Kidney epithelial cell (primary cell): ENCODE results near the gene ITGB6. TPM values are rescaled to one million over a fixed set of nuclear protein-coding genes. Genes with fewer than 3 reads are reported as not detected.

Experiments
- DNase-seq: peaks from one replicate; pipeline ENCODE4 v3.0.0-alpha.2; 2010; ENCODE audit warnings: low read depth
- H3K27me3 ChIP-seq: 2 replicates; pipeline ENCODE4 v1.6.0; 2011; ENCODE audit warnings: low read length; ENCODE audit not compliant: control insufficient read depth, insufficient read depth
- H3K36me3 ChIP-seq: 2 replicates; pipeline ENCODE4 v1.5.1; 2011; ENCODE audit warnings: low read length; ENCODE audit not compliant: control insufficient read depth, insufficient read depth
- H3K4me3 ChIP-seq: 2 replicates; pipeline ENCODE4 v1.5.1; 2011; ENCODE audit warnings: low read depth, mild to moderate bottlenecking, control low read depth, low read length
- CTCF ChIP-seq: IDR thresholded peaks from 2 replicates; pipeline ENCODE4 v1.5.1; 2011; ENCODE audit warnings: mild to moderate bottlenecking, moderate library complexity, low read length, control low read depth, inconsistent platforms; ENCODE audit not compliant: insufficient read depth, poor library complexity, severe bottlenecking
- total RNA-seq: library from RNA; depleted of rRNA; stranded (reverse); fragments of >200 nt; gene quantifications from 2 replicates; pipeline ENCODE4 v1.2.3, GENCODE V29; 2015

Gene ITGB6
- total RNA-seq, 1 donor from 2014 or later = 68.5 TPM

- Histone ChIP-seq H3K27me3 (no peaks in the 10 kb centered on the region), H3K36me3 (no peaks in the 10 kb centered on the region), H3K4me3 (no peak overlapping the region)
- no peak for DNase-seq
- no peak for TF ChIP-seq CTCF
These were observed 89.3 kb downstream of the ITGB6 start for GRCh38 chr2:160110674-160111239.

- TF ChIP-seq CTCF = peak; percentile 77
- no peaks in the 10 kb centered on the region for H3K36me3 ChIP-seq
- H3K4me3 ChIP-seq = no peak overlapping the region
- DNase-seq = no peak
- no peaks in the 10 kb centered on the region for H3K27me3 ChIP-seq
These were observed 90.0 kb downstream of the ITGB6 start for GRCh38 chr2:160109939-160110673.

DNA sequence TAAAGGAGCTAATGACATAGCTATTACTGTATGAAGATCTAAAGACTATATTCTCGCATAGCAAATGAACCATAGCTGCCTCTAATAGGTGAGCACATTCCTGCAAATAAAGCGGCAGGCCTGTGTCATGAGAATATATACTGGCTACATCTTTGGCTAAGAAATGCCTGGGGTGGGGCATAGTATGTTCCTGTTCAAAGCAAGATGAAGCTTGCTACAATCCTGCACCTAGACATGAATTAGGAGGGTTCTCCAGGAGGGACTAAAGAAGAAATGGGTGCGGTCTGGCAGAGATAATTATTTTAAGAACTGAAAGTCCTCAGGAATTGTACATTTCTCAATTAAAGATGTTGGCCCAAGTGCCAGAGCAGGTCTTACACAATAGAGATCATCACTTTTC is 90.8 kb downstream of the ITGB6 start:
- DNase-seq = no peak
- no peak overlapping the region for H3K4me3 ChIP-seq
- no peaks in the 10 kb centered on the region for H3K27me3 ChIP-seq
- no peak for TF ChIP-seq CTCF
- H3K36me3 ChIP-seq = no peaks in the 10 kb centered on the region

DNA sequence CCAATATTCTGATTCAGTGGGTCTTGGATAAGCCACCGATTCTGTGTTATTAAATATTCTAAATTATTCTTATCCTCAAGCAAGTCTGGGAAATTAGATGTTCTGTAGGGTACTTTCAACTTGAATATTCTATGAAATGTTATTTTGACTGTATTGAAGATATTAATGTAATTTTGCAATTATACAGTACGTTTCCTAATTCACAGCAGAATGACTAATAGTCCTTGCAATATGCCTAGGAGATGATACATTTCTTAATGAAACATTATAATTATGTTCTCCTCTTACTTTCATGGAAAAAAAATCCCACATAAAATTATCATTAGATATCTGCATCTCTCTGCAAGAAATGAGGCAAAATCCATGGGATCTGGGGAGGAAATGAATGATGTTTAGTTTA is 91.4 kb downstream of the ITGB6 start:
- no peak for TF ChIP-seq CTCF
- no peaks in the 10 kb centered on the region for H3K36me3 ChIP-seq
- no peak overlapping the region for H3K4me3 ChIP-seq
- H3K27me3 ChIP-seq = no peaks in the 10 kb centered on the region
- DNase-seq = no peak

DNA sequence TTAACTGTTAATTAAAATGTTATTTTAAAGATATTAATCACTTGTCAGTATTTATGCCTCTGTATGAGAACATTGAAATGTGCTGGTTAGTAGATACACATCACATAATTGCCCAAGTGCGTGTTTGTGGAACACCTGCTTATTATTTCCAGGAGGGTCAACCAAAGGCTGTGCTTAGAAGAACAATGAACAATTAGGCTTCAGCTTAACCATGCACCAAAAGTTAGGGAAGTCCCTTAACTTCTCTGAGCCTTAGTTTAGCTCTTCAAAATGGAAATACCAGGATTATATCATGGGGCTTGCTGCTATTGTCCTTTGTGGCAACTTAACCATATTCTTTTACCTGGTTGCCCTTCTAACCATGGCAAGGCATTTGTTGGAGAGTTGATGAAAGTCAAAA is 94.7 kb downstream of the ITGB6 start:
- no peaks in the 10 kb centered on the region for H3K36me3 ChIP-seq
- no peak for DNase-seq
- no peak for TF ChIP-seq CTCF

DNA sequence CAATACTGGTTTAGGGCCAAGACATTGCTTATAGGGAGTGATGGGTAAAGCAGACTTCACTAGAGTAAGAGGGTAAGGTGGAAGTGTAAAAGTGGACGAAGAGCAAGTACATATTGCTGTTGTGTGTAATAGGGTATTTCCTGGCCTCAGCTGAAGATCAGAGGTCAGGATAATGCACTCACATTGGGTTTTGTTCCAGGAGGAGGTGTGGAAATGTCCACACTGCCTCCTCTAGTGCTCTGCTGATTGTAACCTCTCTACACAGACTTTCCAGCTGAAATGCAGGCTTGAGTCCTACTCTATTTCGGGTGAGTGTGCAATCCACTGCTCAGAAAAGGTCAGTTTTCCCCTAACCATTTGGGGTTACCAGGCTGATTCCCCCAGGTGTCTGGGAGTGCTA is 96.0 kb downstream of the ITGB6 start:
- DNase-seq = no peak
- no peaks in the 10 kb centered on the region for H3K27me3 ChIP-seq
- H3K4me3 ChIP-seq = no peak overlapping the region
- no peak for TF ChIP-seq CTCF
- H3K36me3 ChIP-seq = no peaks in the 10 kb centered on the region

More for the DNA sequence above, 94.7 kb downstream of the ITGB6 start:
- Histone ChIP-seq H3K27me3 (no peaks in the 10 kb centered on the region), H3K4me3 (no peak overlapping the region)
